ENCODE data around the gene SPON1. TPM values are rescaled to one million over a fixed set of nuclear protein-coding genes. Genes with fewer than 3 reads are reported as not detected.

Gene SPON1
- total and polyA plus RNA-seq, 11 donors, result 1.6 to 20.0 (median 6.8) TPM

- no peaks in the 10 kb centered on the region for H3K9me3 ChIP-seq
- no peak overlapping the region for H3K4me3 ChIP-seq
- peaks cover 0 to 29% (median 6%) of the 10 kb centered on the region in 12 donors for H3K4me1 ChIP-seq
- H3K27ac ChIP-seq, result no peak overlapping the region
- ATAC-seq, result no peak
- no peak for TF ChIP-seq POLR2A (IDR thresholded peaks at IDR 0.05)
- no peak for TF ChIP-seq CTCF (IDR thresholded peaks at IDR 0.05)
- H3K36me3 ChIP-seq, result no peaks in the 10 kb centered on the region
- no peaks in the 10 kb centered on the region for H3K27me3 ChIP-seq
- no peak for DNase-seq
- 60 to 66% (median 63%) methylated on average over 2 to 3 of the region's 3 CpGs for WGBS, 4 donors
- intact Hi-C loops (cut with DNase I), result no loop called here
Observed at GRCh38 chr11:14193644-14194043, 231.1 kb downstream of the SPON1 start.

GRCh38 chr11:14202251-14203196, 240.0 kb downstream of the SPON1 start:
- Histone ChIP-seq H3K4me3 (no peak overlapping the region), H3K4me1 (no peaks in the 10 kb centered on the region), H3K27ac (no peak overlapping the region), H3K27me3 (no peaks in the 10 kb centered on the region), H3K9me3 (no peaks in the 10 kb centered on the region), H3K36me3 (no peaks in the 10 kb centered on the region)
- 79 to 82% (median 81%) methylated on average over 15 of the region's 15 CpGs for WGBS, 4 donors
- TF ChIP-seq CTCF (IDR thresholded peaks at IDR 0.05), result no peak
- TF ChIP-seq POLR2A (IDR thresholded peaks at IDR 0.05), result no peak
- ATAC-seq (no peak), DNase-seq (no peak)
- intact Hi-C loops (cut with DNase I), result no loop called here

- no peak overlapping the region for H3K27ac ChIP-seq
- TF ChIP-seq CTCF (IDR thresholded peaks at IDR 0.05), result no peak
- 87 to 90% (median 89%) methylated on average over 4 of the region's 4 CpGs for WGBS, 4 donors
Observed at GRCh38 chr11:14203321-14203720, 240.8 kb downstream of the SPON1 start.

GRCh38 chr11:14212986-14213385, 250.5 kb downstream of the SPON1 start:
- Histone ChIP-seq H3K4me1 (no peaks in the 10 kb centered on the region), H3K27me3 (no peaks in the 10 kb centered on the region), H3K9me3 (no peaks in the 10 kb centered on the region), H3K27ac (no peak overlapping the region), H3K4me3 (no peak overlapping the region), H3K36me3 (no peaks in the 10 kb centered on the region)
- intact Hi-C loops (cut with DNase I), result no loop called here
- ATAC-seq (no peak), DNase-seq (no peak)
- TF ChIP-seq CTCF (IDR thresholded peaks at IDR 0.05) (no peak), POLR2A (IDR thresholded peaks at IDR 0.05) (no peak)

More at GRCh38 chr11:14203321-14203720, 240.8 kb downstream of the SPON1 start:
- no peak overlapping the region for H3K4me3 ChIP-seq
- H3K27me3 ChIP-seq, result no peaks in the 10 kb centered on the region
- H3K36me3 ChIP-seq, result no peaks in the 10 kb centered on the region
- intact Hi-C loops (cut with DNase I), result no loop called here
- ATAC-seq, result no peak
- H3K4me1 ChIP-seq, result no peaks in the 10 kb centered on the region
- H3K9me3 ChIP-seq, result no peaks in the 10 kb centered on the region
- DNase-seq, result no peak

Measured in heart left ventricle (tissue), 16 donors.